ENCODE data around the gene PSMD1. TPM values are rescaled to one million over a fixed set of nuclear protein-coding genes. Genes with fewer than 3 reads are reported as not detected.

Gene PSMD1
- total and polyA plus RNA-seq, 2 experiments from 2014 or later: 148 to 177 TPM

DNA sequence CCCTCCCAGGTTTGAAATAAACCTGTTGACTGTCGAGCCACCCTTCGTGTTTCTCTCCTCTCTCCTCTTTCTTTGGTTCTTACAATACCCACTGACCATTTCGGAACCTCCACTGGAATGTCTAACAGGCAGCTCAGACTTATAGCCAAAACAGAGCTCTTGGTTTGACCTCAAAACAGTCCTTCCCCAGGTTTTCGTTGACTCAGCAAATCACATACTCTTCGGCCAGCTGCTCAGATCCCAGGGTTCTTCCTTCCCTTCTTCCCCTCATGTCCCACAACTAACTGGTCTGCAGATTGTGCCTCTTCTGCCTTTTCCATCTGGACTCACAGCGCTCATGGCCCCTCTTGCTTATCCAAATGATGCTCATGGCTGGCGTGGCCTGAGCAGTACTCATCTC lies 146.4 kb downstream of the PSMD1 start (continued):
- no peak for TF ChIP-seq ZNF462 (CRISPR knock-in tag; IDR thresholded peaks at IDR 0.05)

GRCh38 chr2:231204146-231204545 lies 147.5 kb downstream of the PSMD1 start:
- DNase-seq (ENCODE audit: low spot score) (no peak), ATAC-seq (no peak)
- H3K27ac ChIP-seq (ENCODE audit: low read depth): no peak overlapping the region
- peaks cover 16% of the 10 kb centered on the region for H3K4me1 Mint-ChIP-seq
- no peak overlapping the region for H3K4me2 ChIP-seq
- H3K9me2 ChIP-seq (ENCODE audit: insufficient read depth): no peaks in the 10 kb centered on the region
- no peak overlapping the region for H3K27ac Mint-ChIP-seq
- peaks cover 10% of the 10 kb centered on the region for H3K4me1 ChIP-seq (ENCODE audit: insufficient read depth)
- H3K4me3 Mint-ChIP-seq: no peak overlapping the region
- H3K79me2 ChIP-seq (replicated peaks; ENCODE audit: insufficient read depth): peaks cover 39% of the 10 kb centered on the region; the same call in 1 of the 2 replicates
- H3K36me3 Mint-ChIP-seq (ENCODE audit: low read depth): peaks cover 35% of the 10 kb centered on the region
- no peak overlapping the region for H2AFZ ChIP-seq
- H3K36me3 ChIP-seq (ENCODE audit: insufficient read depth): peaks cover 5% of the 10 kb centered on the region
- H3K27me3 ChIP-seq (ENCODE audit: insufficient read depth): no peaks in the 10 kb centered on the region
- no peak overlapping the region for H3K4me3 ChIP-seq
- peaks cover 2% of the 10 kb centered on the region for H3F3A ChIP-seq (replicated peaks; ENCODE audit: low read depth)
- H3K27me3 Mint-ChIP-seq (ENCODE audit: insufficient read depth, low read depth, poor library complexity): peaks cover 3% of the 10 kb centered on the region
- H3K9me3 Mint-ChIP-seq: peaks cover 11% of the 10 kb centered on the region
- H4K20me1 ChIP-seq (replicated peaks; ENCODE audit: insufficient read depth): no peaks in the 10 kb centered on the region; the same call in 1 of the 2 replicates
- TF ChIP-seq EZH2phosphoT487 (IDR thresholded peaks at IDR 0.05; ENCODE audit: unreplicated experiment) (no peak), ZNF114 (CRISPR knock-in tag; IDR thresholded peaks at IDR 0.05) (no peak), POLR2AphosphoS5 (IDR thresholded peaks at IDR 0.05; ENCODE audit: low read depth) (no peak), REST (IDR thresholded peaks at IDR 0.05; ENCODE audit: unreplicated experiment) (no peak), CREB1 (CRISPR knock-in tag; IDR thresholded peaks at IDR 0.05; ENCODE audit: low read depth) (no peak), ZNF331 (CRISPR knock-in tag; IDR thresholded peaks at IDR 0.05; ENCODE audit: low read depth) (no peak)

Measured in GM23338 (cell line).